GM12878 (cell line): Measurements from ENCODE around the gene COL11A1.

Experiments
- SMC3 ChIP-seq: IDR thresholded peaks from 2 replicates; pipeline ENCODE4 v1.6.1; 2011; ENCODE audit warnings: low read length, improper control_type of control experiment, borderline replicate concordance
- SP1 ChIP-seq: IDR thresholded peaks from one replicate; pipeline ENCODE4 v1.6.1; 2011; ENCODE audit warnings: low read depth, low read length
- TF ChIP-seq, protein P1 (sequence below): IDR thresholded peaks from 2 replicates; pipeline ENCODE4 v1.6.1; 2012; ENCODE audit warnings: improper control_type of control experiment, low read depth, low read length; ENCODE audit not compliant: insufficient replicate concordance

- TF ChIP-seq, protein P1, sequence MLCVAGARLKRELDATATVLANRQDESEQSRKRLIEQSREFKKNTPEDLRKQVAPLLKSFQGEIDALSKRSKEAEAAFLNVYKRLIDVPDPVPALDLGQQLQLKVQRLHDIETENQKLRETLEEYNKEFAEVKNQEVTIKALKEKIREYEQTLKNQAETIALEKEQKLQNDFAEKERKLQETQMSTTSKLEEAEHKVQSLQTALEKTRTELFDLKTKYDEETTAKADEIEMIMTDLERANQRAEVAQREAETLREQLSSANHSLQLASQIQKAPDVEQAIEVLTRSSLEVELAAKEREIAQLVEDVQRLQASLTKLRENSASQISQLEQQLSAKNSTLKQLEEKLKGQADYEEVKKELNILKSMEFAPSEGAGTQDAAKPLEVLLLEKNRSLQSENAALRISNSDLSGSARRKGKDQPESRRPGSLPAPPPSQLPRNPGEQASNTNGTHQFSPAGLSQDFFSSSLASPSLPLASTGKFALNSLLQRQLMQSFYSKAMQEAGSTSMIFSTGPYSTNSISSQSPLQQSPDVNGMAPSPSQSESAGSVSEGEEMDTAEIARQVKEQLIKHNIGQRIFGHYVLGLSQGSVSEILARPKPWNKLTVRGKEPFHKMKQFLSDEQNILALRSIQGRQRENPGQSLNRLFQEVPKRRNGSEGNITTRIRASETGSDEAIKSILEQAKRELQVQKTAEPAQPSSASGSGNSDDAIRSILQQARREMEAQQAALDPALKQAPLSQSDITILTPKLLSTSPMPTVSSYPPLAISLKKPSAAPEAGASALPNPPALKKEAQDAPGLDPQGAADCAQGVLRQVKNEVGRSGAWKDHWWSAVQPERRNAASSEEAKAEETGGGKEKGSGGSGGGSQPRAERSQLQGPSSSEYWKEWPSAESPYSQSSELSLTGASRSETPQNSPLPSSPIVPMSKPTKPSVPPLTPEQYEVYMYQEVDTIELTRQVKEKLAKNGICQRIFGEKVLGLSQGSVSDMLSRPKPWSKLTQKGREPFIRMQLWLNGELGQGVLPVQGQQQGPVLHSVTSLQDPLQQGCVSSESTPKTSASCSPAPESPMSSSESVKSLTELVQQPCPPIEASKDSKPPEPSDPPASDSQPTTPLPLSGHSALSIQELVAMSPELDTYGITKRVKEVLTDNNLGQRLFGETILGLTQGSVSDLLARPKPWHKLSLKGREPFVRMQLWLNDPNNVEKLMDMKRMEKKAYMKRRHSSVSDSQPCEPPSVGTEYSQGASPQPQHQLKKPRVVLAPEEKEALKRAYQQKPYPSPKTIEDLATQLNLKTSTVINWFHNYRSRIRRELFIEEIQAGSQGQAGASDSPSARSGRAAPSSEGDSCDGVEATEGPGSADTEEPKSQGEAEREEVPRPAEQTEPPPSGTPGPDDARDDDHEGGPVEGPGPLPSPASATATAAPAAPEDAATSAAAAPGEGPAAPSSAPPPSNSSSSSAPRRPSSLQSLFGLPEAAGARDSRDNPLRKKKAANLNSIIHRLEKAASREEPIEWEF: no peak
- TF ChIP-seq SMC3: no peak
- TF ChIP-seq SP1: no peak
Measured at GRCh38 chr1:102833151-102833550, 275.2 kb downstream of the COL11A1 start.
